Endothelial cell of umbilical vein (primary cell): ENCODE results near the gene APOBEC4. TPM values are rescaled to one million over a fixed set of nuclear protein-coding genes. Genes with fewer than 3 reads are reported as not detected.

Experiments
- BruUV-seq: library from RNA; stranded (reverse); fragments of 400-500 nt; replicated peaks from 2 replicates; lab custom pipeline; 2021; lab: Mats Ljungman, UMichigan
- CTCF ChIA-PET: fragments of 300-600, 350-600 bp; sonication (Branson Sonifier 250); formaldehyde crosslinking; loops from one replicate; lab custom pipeline; 2021; ENCODE audit warnings: antibody characterized with exemption, inconsistent platforms; lab: Charles Lee
- POLR2A ChIA-PET: fragments of 300-600, 350-600 bp; sonication (Branson Sonifier 250); formaldehyde crosslinking; loops from one replicate; lab custom pipeline; 2021; ENCODE audit warnings: antibody characterized with exemption, inconsistent platforms; lab: Charles Lee
- DNase-seq: peaks from one replicate; pipeline ENCODE4 v3.0.0-alpha.2; 2011; ENCODE audit warnings: low read depth, low spot score
- FAIRE-seq: peaks from 2 replicates; lab custom pipeline; 2011; peaks lifted over from hg19 to GRCh38; lab: Jason Lieb, UNC
- H2AFZ ChIP-seq: 2 replicates; pipeline ENCODE4 v1.6.0; 2012; ENCODE audit warnings: low read depth, low read length, control low read depth, inconsistent platforms
- H3K27ac ChIP-seq: 2 replicates; pipeline ENCODE4 v1.5.1; 2011; ENCODE audit warnings: low read depth, mild to moderate bottlenecking, control low read depth, low read length, moderate library complexity; ENCODE audit not compliant: insufficient read depth
- H3K27me3 ChIP-seq, 2 experiments: 2 replicates each; pipeline versions ENCODE4 v1.6.0 to v1.6.1; 2011; ENCODE audit warnings: low read length in 2 of 2, mixed read lengths in 1 of 2; ENCODE audit not compliant: control insufficient read depth in 2 of 2, insufficient read depth in 2 of 2
- H3K36me3 ChIP-seq, 2 experiments: 2 replicates in 1 of 2; 3 replicates in 1 of 2; pipeline ENCODE4 v1.5.1; 2011; ENCODE audit warnings: low read length in 2 of 2, mild to moderate bottlenecking in 1 of 2, moderate library complexity in 1 of 2; ENCODE audit not compliant: control insufficient read depth in 2 of 2, insufficient read depth in 2 of 2; ENCODE audit errors: extremely low read depth in 1 of 2
- H3K4me1 ChIP-seq: 3 replicates; pipeline ENCODE4 v1.5.1; 2011; ENCODE audit warnings: mild to moderate bottlenecking, low read length; ENCODE audit not compliant: control insufficient read depth, insufficient read depth; ENCODE audit errors: extremely low read depth
- H3K4me2 ChIP-seq: 2 replicates; pipeline ENCODE4 v1.6.1; 2011; ENCODE audit warnings: low read length, control low read depth, mixed read lengths; ENCODE audit not compliant: insufficient read depth
- H3K4me3 ChIP-seq, 3 experiments: fragments of 200-600 bp in 1 of 3; sonication (generic), shearing (Covaris generic) in 1 of 3; replicated peaks in 1 of 3; 2 replicates each; pipeline ENCODE4 v1.5.1; 2011 to 2016; ENCODE audit warnings: control low read depth in 3 of 3, low read length in 3 of 3, mild to moderate bottlenecking in 2 of 3, inconsistent platforms in 1 of 3, low read depth in 1 of 3, moderate library complexity in 1 of 3; ENCODE audit not compliant: insufficient read depth in 1 of 3
- H3K79me2 ChIP-seq: 2 replicates; pipeline ENCODE4 v1.6.0; 2012; ENCODE audit warnings: low read length, inconsistent platforms; ENCODE audit not compliant: control insufficient read depth, insufficient read depth
- H3K9ac ChIP-seq: replicated peaks from 2 replicates; pipeline ENCODE3; 2011; ENCODE audit warnings: low read length, control low read depth; ENCODE audit not compliant: insufficient read depth; ENCODE audit errors: extremely low read depth
- H3K9me1 ChIP-seq: replicated peaks from 3 replicates; pipeline ENCODE4 v1.6.0; 2011; ENCODE audit warnings: mild to moderate bottlenecking, low read length; ENCODE audit not compliant: control insufficient read depth, insufficient read depth; ENCODE audit errors: extremely low read depth
- H3K9me3 ChIP-seq: replicated peaks from 2 replicates; pipeline ENCODE4 v1.5.1; 2012; ENCODE audit warnings: low read length, inconsistent platforms; ENCODE audit not compliant: control insufficient read depth, insufficient read depth
- H4K20me1 ChIP-seq: replicated peaks from 2 replicates; pipeline ENCODE3; 2011; ENCODE audit warnings: mild to moderate bottlenecking, low read length; ENCODE audit not compliant: control insufficient read depth, insufficient read depth; ENCODE audit errors: extremely low read depth
- EZH2 ChIP-seq: IDR thresholded peaks from 2 replicates; pipeline ENCODE4 v1.6.1; 2012; ENCODE audit warnings: borderline replicate concordance, low read depth, mild to moderate bottlenecking, moderate library complexity, low read length, inconsistent platforms; ENCODE audit not compliant: severe bottlenecking
- FOS ChIP-seq: IDR thresholded peaks from 2 replicates; pipeline ENCODE4 v1.6.1; 2011; ENCODE audit warnings: mild to moderate bottlenecking, low read length, moderate library complexity, borderline replicate concordance; ENCODE audit not compliant: insufficient read depth
- GATA2 ChIP-seq: IDR thresholded peaks from 2 replicates; pipeline ENCODE4 v1.7.0; 2011; ENCODE audit warnings: low read depth, mild to moderate bottlenecking, moderate library complexity, mixed read lengths, low read length; ENCODE audit not compliant: insufficient read length, insufficient read depth
- JUN ChIP-seq: IDR thresholded peaks from 2 replicates; pipeline ENCODE4 v1.6.1; 2011; ENCODE audit warnings: borderline replicate concordance, low read depth; ENCODE audit not compliant: insufficient read length, insufficient read depth
- MAX ChIP-seq: IDR thresholded peaks from 2 replicates; pipeline ENCODE4 v1.6.1; 2011; ENCODE audit not compliant: insufficient read depth, insufficient read length
- MYC ChIP-seq: IDR thresholded peaks from one replicate; pipeline ENCODE4 v1.6.1; 2011; ENCODE audit warnings: mild to moderate bottlenecking, low read depth, low read length
- POLR2A ChIP-seq: IDR thresholded peaks from 2 replicates; pipeline ENCODE4 v1.6.1; 2012; ENCODE audit warnings: low read depth, mild to moderate bottlenecking, control low read depth, low read length
- POLR2AphosphoS5 ChIP-seq: IDR thresholded peaks from 2 replicates; pipeline ENCODE4 v1.6.1; 2012; ENCODE audit warnings: low read depth, mild to moderate bottlenecking, control low read depth, low read length, moderate library complexity; ENCODE audit not compliant: insufficient read depth
- dilution Hi-C: fragments of 300-500 bp; cut with MboI; formaldehyde crosslinking; loops from one replicate; pipeline ENCODE4 v1.15.0; 2019; ENCODE audit warnings: low sequenced_read_pairs; ENCODE audit not compliant: extremely low pct_ligation_motif_present
- intact Hi-C: fragments of 100-400 bp; cut with micrococcal nuclease; formaldehyde crosslinking; loops from one replicate; pipeline ENCODE4 v1.10.0; 2022
- polyA plus RNA-seq, 4 experiments: library from polyadenylated mRNA; depleted of rRNA in 3 of 4; stranded (reverse) in 3 of 4; unstranded in 1 of 4; fragments of >200 nt; gene quantifications; 2 replicates each; pipeline versions ENCODE4 v1.2.1 to v1.2.3, GENCODE V29; 2011 to 2012; ENCODE audit warnings: missing spikeins in 1 of 4
- total RNA-seq: library from RNA; stranded (reverse); gene quantifications from 2 replicates; pipeline ENCODE4 v1.2.3, GENCODE V29; 2021
- TF ChIP-seq, protein P1 (sequence below), 2 donors: IDR thresholded peaks; 1 replicate in 1 of 2; 2 replicates in 1 of 2; pipeline ENCODE4 v1.5.1; 2011; ENCODE audit warnings: low read length in 2 of 2, mild to moderate bottlenecking in 2 of 2, moderate library complexity in 2 of 2, control low read depth in 1 of 2, inconsistent platforms in 1 of 2, low read depth in 1 of 2; ENCODE audit not compliant: insufficient read depth in 1 of 2; ENCODE audit errors: extremely low read depth in 1 of 2

Gene APOBEC4
- total and polyA plus RNA-seq, 2 donors (not counting 3 experiments of a cell fraction or from before 2014, with no cell fraction given), result not detected

- Histone ChIP-seq H3K9me1 (no peaks in the 10 kb centered on the region), H2AFZ (no peak overlapping the region), H3K4me3 (no peak overlapping the region), H3K27ac (no peak overlapping the region), H3K9ac (no peak overlapping the region), H3K4me2 (no peak overlapping the region), H3K27me3 (no peaks in the 10 kb centered on the region), H3K9me3 (no peaks in the 10 kb centered on the region), H4K20me1 (no peaks in the 10 kb centered on the region), H3K36me3 (no peaks in the 10 kb centered on the region), H3K4me1 (peaks cover 16% of the 10 kb centered on the region), H3K79me2 (no peaks in the 10 kb centered on the region)
- dilution Hi-C loops (no loop called here), intact Hi-C loops (no loop called here)
- no peak for FAIRE-seq
- TF ChIP-seq EZH2 (no peak), MYC (no peak), POLR2A (no peak), JUN (no peak), FOS (no peak), MAX (no peak), POLR2AphosphoS5 (no peak), GATA2 (no peak)
- TF ChIP-seq, protein P1, sequence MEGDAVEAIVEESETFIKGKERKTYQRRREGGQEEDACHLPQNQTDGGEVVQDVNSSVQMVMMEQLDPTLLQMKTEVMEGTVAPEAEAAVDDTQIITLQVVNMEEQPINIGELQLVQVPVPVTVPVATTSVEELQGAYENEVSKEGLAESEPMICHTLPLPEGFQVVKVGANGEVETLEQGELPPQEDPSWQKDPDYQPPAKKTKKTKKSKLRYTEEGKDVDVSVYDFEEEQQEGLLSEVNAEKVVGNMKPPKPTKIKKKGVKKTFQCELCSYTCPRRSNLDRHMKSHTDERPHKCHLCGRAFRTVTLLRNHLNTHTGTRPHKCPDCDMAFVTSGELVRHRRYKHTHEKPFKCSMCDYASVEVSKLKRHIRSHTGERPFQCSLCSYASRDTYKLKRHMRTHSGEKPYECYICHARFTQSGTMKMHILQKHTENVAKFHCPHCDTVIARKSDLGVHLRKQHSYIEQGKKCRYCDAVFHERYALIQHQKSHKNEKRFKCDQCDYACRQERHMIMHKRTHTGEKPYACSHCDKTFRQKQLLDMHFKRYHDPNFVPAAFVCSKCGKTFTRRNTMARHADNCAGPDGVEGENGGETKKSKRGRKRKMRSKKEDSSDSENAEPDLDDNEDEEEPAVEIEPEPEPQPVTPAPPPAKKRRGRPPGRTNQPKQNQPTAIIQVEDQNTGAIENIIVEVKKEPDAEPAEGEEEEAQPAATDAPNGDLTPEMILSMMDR (IDR thresholded peaks at IDR 0.05; ENCODE audit: extremely low read depth in 1 of 2, insufficient read depth in 1 of 2, low read depth in 1 of 2, low read length in 2 of 2), result no peak
- DNase-seq, result no peak
- ChIA-PET CTCF (interaction anchor here (0.6 to 2.1 kb wide), 2 partner anchors 11 to 305 kb away, joined by 3 to 11 read pairs; no protein-coding TSS in a partner anchor), POLR2A (no interaction called here)
- no TSS peak for BruUV-seq
Observed at GRCh38 chr1:183611021-183611420, 42.1 kb downstream of the APOBEC4 start.
